ENCODE data around the gene MEF2C.

MEF2C gene

GRCh38 chr5:88688156-88688983, 194.6 kb downstream of the MEF2C start:
- DNase-seq (ENCODE audit: low read depth in 2 of 2), result no peak

- DNase-seq (ENCODE audit: low read depth in 2 of 2), result no peak
Observed at GRCh38 chr5:88687373-88687911, 195.5 kb downstream of the MEF2C start.

- DNase-seq (ENCODE audit: low read depth in 2 of 2), result no peak
Observed at GRCh38 chr5:88686726-88687125, 196.3 kb downstream of the MEF2C start.

- DNase-seq (ENCODE audit: low read depth in 2 of 2), result no peak
Observed at GRCh38 chr5:88685591-88686541, 197.1 kb downstream of the MEF2C start.

- DNase-seq (ENCODE audit: low read depth in 2 of 2), result no peak
Observed at GRCh38 chr5:88683506-88684135, 199.4 kb downstream of the MEF2C start.

GRCh38 chr5:88682881-88683361, 200.1 kb downstream of the MEF2C start:
- DNase-seq (ENCODE audit: low read depth in 2 of 2), result no peak

- DNase-seq (ENCODE audit: low read depth in 2 of 2), result no peak
Observed at GRCh38 chr5:88682131-88682530, 200.9 kb downstream of the MEF2C start.

- DNase-seq (ENCODE audit: low read depth in 2 of 2), result no peak
Observed at GRCh38 chr5:88681211-88681803, 201.7 kb downstream of the MEF2C start.

GRCh38 chr5:88680253-88681132, 202.5 kb downstream of the MEF2C start:
- peak; percentile 27 to 51 for DNase-seq (ENCODE audit: low read depth in 2 of 2)

GRCh38 chr5:88679638-88680037, 203.3 kb downstream of the MEF2C start:
- no peak for DNase-seq (ENCODE audit: low read depth in 2 of 2)

GRCh38 chr5:88678770-88679381, 204.1 kb downstream of the MEF2C start:
- no peak for DNase-seq (ENCODE audit: low read depth in 2 of 2)

GRCh38 chr5:88677943-88678769, 204.8 kb downstream of the MEF2C start:
- DNase-seq (ENCODE audit: low read depth in 2 of 2), result no peak

GRCh38 chr5:88677376-88677895, 205.5 kb downstream of the MEF2C start:
- DNase-seq (ENCODE audit: low read depth in 2 of 2), result no peak

- DNase-seq (ENCODE audit: low read depth in 2 of 2), result no peak
Observed at GRCh38 chr5:88676637-88677375, 206.2 kb downstream of the MEF2C start.

GRCh38 chr5:88675708-88676636, 207.0 kb downstream of the MEF2C start:
- no peak for DNase-seq (ENCODE audit: low read depth in 2 of 2)

GRCh38 chr5:88675168-88675707, 207.7 kb downstream of the MEF2C start:
- no peak for DNase-seq (ENCODE audit: low read depth in 2 of 2)
